ENCODE data around the gene GLYATL1B. TPM values are rescaled to one million over a fixed set of nuclear protein-coding genes. Genes with fewer than 3 reads are reported as not detected.
"Not testable (repeated sequence)": the region's sequence is repeated elsewhere in the genome, so short reads cannot be mapped to it uniquely, and the experiment has no call there.

The GLYATL1B gene
- total and polyA plus RNA-seq, 3 donors from 2014 or later = not detected

GRCh38 chr11:59119826-59120225 is 33.7 kb downstream of the GLYATL1B start:
- H3K36me3 ChIP-seq (ENCODE audit: low read depth, missing control alignments) = no peaks in the 10 kb centered on the region
- H3K27me3 ChIP-seq = no peaks in the 10 kb centered on the region
- H3K27ac ChIP-seq = no peak overlapping the region
- H3K4me1 ChIP-seq = no peaks in the 10 kb centered on the region
- intact Hi-C loops (cut with DNase I; ENCODE audit: low total_unique reads) = no loop called here
- DNase-seq = no peak
- H3K9me3 ChIP-seq = no peaks in the 10 kb centered on the region
- no peak overlapping the region for H3K4me3 ChIP-seq
- TF ChIP-seq, protein P1, sequence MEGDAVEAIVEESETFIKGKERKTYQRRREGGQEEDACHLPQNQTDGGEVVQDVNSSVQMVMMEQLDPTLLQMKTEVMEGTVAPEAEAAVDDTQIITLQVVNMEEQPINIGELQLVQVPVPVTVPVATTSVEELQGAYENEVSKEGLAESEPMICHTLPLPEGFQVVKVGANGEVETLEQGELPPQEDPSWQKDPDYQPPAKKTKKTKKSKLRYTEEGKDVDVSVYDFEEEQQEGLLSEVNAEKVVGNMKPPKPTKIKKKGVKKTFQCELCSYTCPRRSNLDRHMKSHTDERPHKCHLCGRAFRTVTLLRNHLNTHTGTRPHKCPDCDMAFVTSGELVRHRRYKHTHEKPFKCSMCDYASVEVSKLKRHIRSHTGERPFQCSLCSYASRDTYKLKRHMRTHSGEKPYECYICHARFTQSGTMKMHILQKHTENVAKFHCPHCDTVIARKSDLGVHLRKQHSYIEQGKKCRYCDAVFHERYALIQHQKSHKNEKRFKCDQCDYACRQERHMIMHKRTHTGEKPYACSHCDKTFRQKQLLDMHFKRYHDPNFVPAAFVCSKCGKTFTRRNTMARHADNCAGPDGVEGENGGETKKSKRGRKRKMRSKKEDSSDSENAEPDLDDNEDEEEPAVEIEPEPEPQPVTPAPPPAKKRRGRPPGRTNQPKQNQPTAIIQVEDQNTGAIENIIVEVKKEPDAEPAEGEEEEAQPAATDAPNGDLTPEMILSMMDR (IDR thresholded peaks at IDR 0.05) = no peak
- no peak for TF ChIP-seq POLR2A (IDR thresholded peaks at IDR 0.05)

DNA sequence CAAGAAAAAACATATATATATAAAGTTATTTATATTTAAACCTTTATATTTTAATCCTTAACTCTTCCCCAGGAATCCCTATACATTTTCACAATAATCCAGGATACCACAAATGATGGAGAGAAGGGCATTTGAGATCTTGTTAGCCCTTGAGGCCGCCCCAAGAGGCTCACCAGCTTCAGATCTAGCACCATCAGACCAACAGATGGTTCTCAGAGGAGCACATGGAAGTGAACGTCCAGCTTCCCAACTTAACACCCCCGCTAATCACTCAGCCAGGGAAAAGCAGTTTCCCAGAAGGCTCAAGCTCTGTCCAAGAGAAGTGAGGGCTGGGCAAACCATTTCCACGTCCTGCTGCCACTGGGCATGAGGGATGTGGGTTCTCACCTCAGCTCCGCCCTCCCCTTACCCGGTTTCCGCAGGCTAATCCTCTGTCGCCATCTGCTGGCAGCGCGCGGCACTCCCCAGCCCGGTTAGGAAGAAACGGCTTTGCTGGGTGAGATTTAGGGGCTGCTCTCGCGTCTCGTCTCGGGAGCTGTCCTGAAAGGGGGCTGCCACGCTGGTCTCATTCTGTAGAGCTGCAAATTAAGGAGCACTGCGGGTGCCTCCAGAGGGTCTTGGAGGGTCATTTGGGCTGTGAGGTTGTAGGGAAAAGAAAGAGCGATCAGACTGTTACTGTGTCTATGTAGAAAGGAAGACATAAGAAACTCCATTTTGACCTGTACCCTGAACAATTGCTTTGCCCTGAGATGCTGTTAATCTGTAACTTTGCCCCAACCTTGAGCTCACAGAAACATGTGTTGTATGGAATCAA is 49.7 kb downstream of the GLYATL1B start:
- peak overlapping the region; percentile 4 to 58 for H3K27ac ChIP-seq

GRCh38 chr11:59136551-59136950 is 50.4 kb downstream of the GLYATL1B start:
- H3K36me3 ChIP-seq (ENCODE audit: low read depth, missing control alignments); H3K4me1 ChIP-seq; H3K27me3 ChIP-seq; intact Hi-C loops (cut with DNase I; ENCODE audit: low total_unique reads); H3K4me3 ChIP-seq; H3K9me3 ChIP-seq: not testable (repeated sequence)
- 41% methylated on average over 6 of the region's 6 CpGs for WGBS, 2 donors
- peak overlapping the region; percentile 4 to 58 for H3K27ac ChIP-seq
- peak; percentile 84 for DNase-seq

More for the DNA sequence above, 49.7 kb downstream of the GLYATL1B start:
- Histone ChIP-seq H3K4me1 (no peaks in the 10 kb centered on the region), H3K36me3 (ENCODE audit: low read depth, missing control alignments) (no peaks in the 10 kb centered on the region), H3K9me3 (no peaks in the 10 kb centered on the region), H3K27me3 (no peaks in the 10 kb centered on the region), H3K4me3 (peak overlapping the region in 1 of 2 donors; percentile 30)
- intact Hi-C loops (cut with DNase I; ENCODE audit: low total_unique reads) = no loop called here
- WGBS, 2 donors = 10 to 15% methylated on average over 17 to 20 of the region's 20 CpGs
- TF ChIP-seq, protein P1 (IDR thresholded peaks at IDR 0.05) = peak; percentile 72 to 94 (median 87)
- TF ChIP-seq POLR2A (IDR thresholded peaks at IDR 0.05) = no peak
- peak; percentile 92 for DNase-seq

DNA sequence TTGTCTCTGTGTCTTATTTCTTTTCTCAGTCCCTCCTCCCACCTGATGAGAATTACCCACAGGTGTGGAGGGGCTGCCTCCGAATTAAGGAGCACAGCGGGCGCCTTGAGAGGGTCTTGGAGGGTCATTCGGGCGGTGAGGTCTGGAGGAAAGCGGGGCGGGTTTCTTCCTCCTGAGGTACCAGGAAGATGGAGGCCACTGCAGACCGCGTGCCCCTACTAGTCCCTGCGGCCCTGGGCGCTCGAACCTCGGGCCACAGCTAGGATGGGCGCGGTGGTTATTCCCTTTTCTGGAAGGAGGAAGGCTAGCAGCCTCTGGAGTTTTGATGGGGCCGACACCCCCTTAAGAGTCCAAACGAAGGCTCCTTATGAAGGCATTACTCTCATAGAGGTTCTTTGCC is 51.1 kb downstream of the GLYATL1B start:
- no peak for DNase-seq
- no peaks in the 10 kb centered on the region for H3K36me3 ChIP-seq (ENCODE audit: low read depth, missing control alignments)
- H3K9me3 ChIP-seq = no peaks in the 10 kb centered on the region
- no peaks in the 10 kb centered on the region for H3K4me1 ChIP-seq
- no peak overlapping the region for H3K4me3 ChIP-seq
- TF ChIP-seq POLR2A (IDR thresholded peaks at IDR 0.05) = no peak
- TF ChIP-seq, protein P1 (IDR thresholded peaks at IDR 0.05) = no peak
- no peaks in the 10 kb centered on the region for H3K27me3 ChIP-seq
- H3K27ac ChIP-seq = peak overlapping the region; percentile 4 to 58
- 73 to 84% methylated on average over 13 to 17 of the region's 17 CpGs for WGBS, 2 donors
- intact Hi-C loops (cut with DNase I; ENCODE audit: low total_unique reads) = no loop called here

- Histone ChIP-seq H3K27ac (no peak overlapping the region), H3K9me3 (no peaks in the 10 kb centered on the region), H3K36me3 (ENCODE audit: low read depth, missing control alignments) (no peaks in the 10 kb centered on the region), H3K4me1 (no peaks in the 10 kb centered on the region), H3K4me3 (no peak overlapping the region), H3K27me3 (no peaks in the 10 kb centered on the region)
- intact Hi-C loops (cut with DNase I; ENCODE audit: low total_unique reads) = no loop called here
- TF ChIP-seq, protein P1 (IDR thresholded peaks at IDR 0.05) = no peak
- no peak for TF ChIP-seq POLR2A (IDR thresholded peaks at IDR 0.05)
- no peak for DNase-seq
- WGBS, 2 donors = 65 to 66% methylated on average over 2 of the region's 2 CpGs
Observed at GRCh38 chr11:59138643-59139042, 52.5 kb downstream of the GLYATL1B start.
